HG03558 (cell line): ENCODE measurements around the gene SOCS6.
"Not testable (repeated sequence)": the region's sequence is repeated elsewhere in the genome, so short reads cannot be mapped to it uniquely, and the experiment has no call there.

Source experiments
- ATAC-seq: cut with Tn5 transposase; IDR thresholded peaks from one replicate; pipeline ENCODE4 v1.9.1; 2021; ENCODE audit warnings: moderate number of reproducible peaks; ENCODE audit not compliant: unreplicated experiment; ENCODE audit errors: extremely low read depth

Gene SOCS6

GRCh38 chr18:70319187-70319586 is 30.3 kb downstream of the SOCS6 start:
- ATAC-seq = no peak

- ATAC-seq = no peak
These were observed 32.8 kb downstream of the SOCS6 start for GRCh38 chr18:70321616-70322015.

GRCh38 chr18:70322385-70322784 is 33.5 kb downstream of the SOCS6 start:
- ATAC-seq = no peak

GRCh38 chr18:70322928-70323327 is 34.1 kb downstream of the SOCS6 start:
- no peak for ATAC-seq

GRCh38 chr18:70324897-70325296 is 36.1 kb downstream of the SOCS6 start:
- ATAC-seq = no peak

- ATAC-seq = no peak
These were observed 37.4 kb downstream of the SOCS6 start for GRCh38 chr18:70326255-70326654.

GRCh38 chr18:70328169-70328568 is 39.3 kb downstream of the SOCS6 start:
- no peak for ATAC-seq

- ATAC-seq = no peak
These were observed 40.2 kb downstream of the SOCS6 start for GRCh38 chr18:70329071-70329470.

- ATAC-seq = no peak
These were observed 42.0 kb downstream of the SOCS6 start for GRCh38 chr18:70330887-70331286.

GRCh38 chr18:70331456-70332097 is 42.7 kb downstream of the SOCS6 start:
- no peak for ATAC-seq

- ATAC-seq = no peak
These were observed 43.8 kb downstream of the SOCS6 start for GRCh38 chr18:70332694-70333093.

- ATAC-seq = no peak
These were observed 44.5 kb downstream of the SOCS6 start for GRCh38 chr18:70333316-70333715.

GRCh38 chr18:70333757-70334156 is 44.9 kb downstream of the SOCS6 start:
- no peak for ATAC-seq

- ATAC-seq = no peak
These were observed 45.4 kb downstream of the SOCS6 start for GRCh38 chr18:70334264-70334663.

- ATAC-seq = no peak
These were observed 46.0 kb downstream of the SOCS6 start for GRCh38 chr18:70334728-70335329.

GRCh38 chr18:70335892-70336726 is 47.3 kb downstream of the SOCS6 start:
- no peak for ATAC-seq

GRCh38 chr18:70337139-70337972 is 48.5 kb downstream of the SOCS6 start:
- ATAC-seq = no peak

- no peak for ATAC-seq
These were observed 50.0 kb downstream of the SOCS6 start for GRCh38 chr18:70338890-70339289.

- ATAC-seq = no peak
These were observed 51.1 kb downstream of the SOCS6 start for GRCh38 chr18:70339915-70340314.

GRCh38 chr18:70348481-70348880 is 59.6 kb downstream of the SOCS6 start:
- ATAC-seq = not testable (repeated sequence)
